HT1080 (cell line): ENCODE measurements around the gene CXCR3. TPM values are rescaled to one million over a fixed set of nuclear protein-coding genes. Genes with fewer than 3 reads are reported as not detected.
"Not testable (repeated sequence)": the region's sequence is repeated elsewhere in the genome, so short reads cannot be mapped to it uniquely, and the experiment has no call there.

Experiments used
- DNase-seq: peaks from one replicate; pipeline ENCODE4 v3.0.0-alpha.2; 2015; ENCODE audit warnings: low read depth
- polyA plus RNA-seq, 2 experiments: library from polyadenylated mRNA; depleted of rRNA; stranded (reverse); fragments of >200 nt; gene quantifications; 2 replicates each; pipeline ENCODE4 v1.2.3, GENCODE V29; 2015
- total RNA-seq: library from RNA; depleted of rRNA; stranded (reverse); fragments of >200 nt; shearing (Covaris generic); gene quantifications from 2 replicates; pipeline ENCODE4 v1.2.3, GENCODE V29; 2014; rRNA removed

The CXCR3 gene
- not detected in 2 replicates for total RNA-seq
- 0.05 and 0.06 TPM in 2 replicates for polyA plus RNA-seq (2015; cell fraction: cytosol; rRNA removed)
- polyA plus RNA-seq (2015; cell fraction: nucleus; rRNA removed): not detected in 2 replicates

- peak; percentile 18 for DNase-seq
Observed at GRCh38 chrX:71618303-71618721, at the start of gene CXCR3. TSS of gene CXCR3 (minus strand) at chrX:71618511. CDS start at chrX:71618449, 62 bp downstream.

GRCh38 chrX:71667328-71668247 lies 49.3 kb upstream of the CXCR3 start, which contains the start of gene LOC101059915:
TSS of gene LOC101059915 (plus strand) at chrX:71667546.
- no peak for DNase-seq

GRCh38 chrX:71666240-71667223 lies 48.2 kb upstream of the CXCR3 start:
- DNase-seq: no peak

GRCh38 chrX:71665747-71666146 lies 47.4 kb upstream of the CXCR3 start:
- DNase-seq: no peak

- no peak for DNase-seq
Observed at GRCh38 chrX:71664889-71665491, 46.7 kb upstream of the CXCR3 start.

- peak; percentile 56 for DNase-seq
Observed at GRCh38 chrX:71664202-71664601, 45.9 kb upstream of the CXCR3 start.

- peak; percentile 10 for DNase-seq
Observed at GRCh38 chrX:71663238-71663637, 44.9 kb upstream of the CXCR3 start.

- not testable (repeated sequence) for DNase-seq
Observed at GRCh38 chrX:71662654-71663053, 44.3 kb upstream of the CXCR3 start.

- DNase-seq: no peak
Observed at GRCh38 chrX:71661919-71662318, 43.6 kb upstream of the CXCR3 start.

GRCh38 chrX:71660562-71661416 lies 42.5 kb upstream of the CXCR3 start:
- no peak for DNase-seq

GRCh38 chrX:71659959-71660358 lies 41.6 kb upstream of the CXCR3 start:
- no peak for DNase-seq

GRCh38 chrX:71659342-71659741 lies 41.0 kb upstream of the CXCR3 start:
- no peak for DNase-seq

GRCh38 chrX:71657267-71657666 lies 39.0 kb upstream of the CXCR3 start:
- DNase-seq: no peak

GRCh38 chrX:71653344-71653743 lies 35.0 kb upstream of the CXCR3 start:
- DNase-seq: no peak

- DNase-seq: peak; percentile 36
Observed at GRCh38 chrX:71652405-71652804, 34.1 kb upstream of the CXCR3 start.

GRCh38 chrX:71650333-71650969 lies 32.1 kb upstream of the CXCR3 start:
- no peak for DNase-seq

- DNase-seq: not testable (repeated sequence)
Observed at GRCh38 chrX:71644406-71644805, 26.1 kb upstream of the CXCR3 start.

GRCh38 chrX:71640002-71640401 lies 21.7 kb upstream of the CXCR3 start:
- DNase-seq: no peak

GRCh38 chrX:71638409-71638808 lies 20.1 kb upstream of the CXCR3 start:
- no peak for DNase-seq

- DNase-seq: peak; percentile 61
Observed at GRCh38 chrX:71637848-71638247, 19.5 kb upstream of the CXCR3 start.
